Upper lobe of right lung (tissue), 1 donor: ENCODE measurements around the gene ITIH6. TPM values are rescaled to one million over a fixed set of nuclear protein-coding genes. Genes with fewer than 3 reads are reported as not detected.
"Not testable (repeated sequence)": the region's sequence is repeated elsewhere in the genome, so short reads cannot be mapped to it uniquely, and the experiment has no call there.

ENCODE experiments used
- ATAC-seq: fragments of 200-7000 bp; cut with Tn5 transposase; one replicate; pipeline ENCODE4 v1.9.1; 2020; ENCODE audit warnings: mild to moderate bottlenecking, moderate library complexity
- DNase-seq: peaks from one replicate; pipeline ENCODE4 v3.0.0-alpha.2; 2020
- H3K27ac ChIP-seq: fragments of 200-600 bp; one replicate; pipeline ENCODE4 v1.8.0; 2022
- H3K27me3 ChIP-seq: fragments of 200-600 bp; one replicate; pipeline ENCODE4 v1.8.0; 2022; ENCODE audit warnings: mild to moderate bottlenecking
- H3K36me3 ChIP-seq: fragments of 200-600 bp; one replicate; pipeline ENCODE4 v1.8.0; 2022
- H3K4me1 ChIP-seq: fragments of 200-600 bp; one replicate; pipeline ENCODE4 v1.8.0; 2022
- H3K4me3 ChIP-seq: fragments of 200-600 bp; one replicate; pipeline ENCODE4 v1.8.0; 2022; ENCODE audit warnings: mild to moderate bottlenecking
- H3K9me3 ChIP-seq: fragments of 200-600 bp; one replicate; pipeline ENCODE4 v1.8.0; 2022
- CTCF ChIP-seq: fragments of 200-600 bp; IDR thresholded peaks from one replicate; pipeline ENCODE4 v1.8.0; 2022; ENCODE audit warnings: antibody characterized with exemption
- intact Hi-C: fragments of 100-400 bp; cut with DNase I; formaldehyde crosslinking; loops from one replicate; pipeline ENCODE4 v1.11.0; 2022
- total RNA-seq: library from RNA; stranded (reverse); fragmentation: NEBNext Ultra II Directional; extraction: Animal tissue kit (Norgen Biotek cat#: 25700); gene quantifications from one replicate; pipeline ENCODE4 v1.2.1, GENCODE V29; 2021
- donor health status: DM: no; HTN: yes; CAD: no; lungs with severe emphysema.

ITIH6 gene
- total RNA-seq, 1 donor from 2014 or later: not detected

- TF ChIP-seq CTCF: no peak
- no peaks in the 10 kb centered on the region for H3K9me3 ChIP-seq
- ATAC-seq (no peak), DNase-seq (no peak)
- no peaks in the 10 kb centered on the region for H3K27me3 ChIP-seq
- no peak overlapping the region for H3K4me3 ChIP-seq
- no peaks in the 10 kb centered on the region for H3K4me1 ChIP-seq
- intact Hi-C loops: no loop called here
- no peak overlapping the region for H3K27ac ChIP-seq
- no peaks in the 10 kb centered on the region for H3K36me3 ChIP-seq
These were observed 22.0 kb downstream of the ITIH6 start for GRCh38 chrX:54776061-54776460.

GRCh38 chrX:54774391-54775094 is 23.5 kb downstream of the ITIH6 start:
- H3K27ac ChIP-seq, intact Hi-C loops, H3K4me1 ChIP-seq, ATAC-seq, H3K9me3 ChIP-seq, H3K36me3 ChIP-seq, H3K4me3 ChIP-seq, DNase-seq, H3K27me3 ChIP-seq: not testable (repeated sequence)

GRCh38 chrX:54758114-54759055 is 39.7 kb downstream of the ITIH6 start:
- H3K36me3 ChIP-seq: no peaks in the 10 kb centered on the region
- no peak for ATAC-seq

GRCh38 chrX:54754854-54755253 is 43.2 kb downstream of the ITIH6 start:
- no peaks in the 10 kb centered on the region for H3K9me3 ChIP-seq
- intact Hi-C loops: no loop called here
- no peak for TF ChIP-seq CTCF
- DNase-seq (no peak), ATAC-seq (no peak)
- no peak overlapping the region for H3K4me3 ChIP-seq
- H3K36me3 ChIP-seq: no peaks in the 10 kb centered on the region
- H3K27ac ChIP-seq: no peak overlapping the region
- no peaks in the 10 kb centered on the region for H3K27me3 ChIP-seq
- H3K4me1 ChIP-seq: no peaks in the 10 kb centered on the region

More at GRCh38 chrX:54758114-54759055, 39.7 kb downstream of the ITIH6 start:
- intact Hi-C loops: no loop called here
- H3K27me3 ChIP-seq: no peaks in the 10 kb centered on the region
- no peak for DNase-seq
- no peaks in the 10 kb centered on the region for H3K4me1 ChIP-seq
- TF ChIP-seq CTCF: no peak
- H3K27ac ChIP-seq: no peak overlapping the region
- no peaks in the 10 kb centered on the region for H3K9me3 ChIP-seq
- H3K4me3 ChIP-seq: no peak overlapping the region

GRCh38 chrX:54748626-54749025 is 49.4 kb downstream of the ITIH6 start:
- intact Hi-C loops: no loop called here
- no peak for DNase-seq
- H3K9me3 ChIP-seq: no peaks in the 10 kb centered on the region
- no peak overlapping the region for H3K27ac ChIP-seq
- H3K27me3 ChIP-seq: no peaks in the 10 kb centered on the region
- H3K4me3 ChIP-seq: no peak overlapping the region
- ATAC-seq: no peak
- no peaks in the 10 kb centered on the region for H3K4me1 ChIP-seq
- H3K36me3 ChIP-seq: no peaks in the 10 kb centered on the region
- TF ChIP-seq CTCF: no peak
